T-cell (primary cell): ENCODE results near the gene COA8. TPM values are rescaled to one million over a fixed set of nuclear protein-coding genes. Genes with fewer than 3 reads are reported as not detected.
A peak's percentile ranks its signal among the peaks of the same experiment; 100 is the strongest.

Experiments
- ATAC-seq, 4 experiments: fragments of 200-7000 bp in 3 of 4; fragments of 150-1000 bp in 1 of 4; cut with Tn5 transposase; replicated peaks in 1 of 4; 1 replicate in 3 of 4; 2 replicates in 1 of 4; pipeline ENCODE4 v1.10.0; 2021; ENCODE audit warnings: moderate library complexity in 3 of 4, mild to moderate bottlenecking in 2 of 4, moderate number of reproducible peaks in 1 of 4
- CTCF ChIA-PET, 2 donors: fragments of 300-600 bp; sonication (Branson Sonifier 250); formaldehyde crosslinking; loops; one replicate each; lab custom pipeline; 2022; ENCODE audit warnings: antibody characterized with exemption in 2 of 2; lab: Charles Lee
- POLR2A ChIA-PET, 2 donors: fragments of 300-600 bp; sonication (Branson Sonifier 250); formaldehyde crosslinking; loops; one replicate each; lab custom pipeline; 2022; ENCODE audit warnings: antibody characterized with exemption in 2 of 2; lab: Charles Lee
- DNase-seq, 35 experiments: peaks; one replicate each; pipeline versions ENCODE4 v3.0.0 to v3.0.0-alpha.2; 2013 to 2023
- H3K27ac ChIP-seq: one replicate; pipeline ENCODE4 v1.5.1; 2013; ENCODE audit warnings: low read length
- H3K27me3 ChIP-seq, 2 experiments: replicated peaks in 1 of 2; 1 replicate in 1 of 2; 2 replicates in 1 of 2; pipeline versions ENCODE4 v1.6.1 to v1.7.0; 2013; ENCODE audit warnings: low read length in 1 of 2, mixed read lengths in 1 of 2; ENCODE audit not compliant: control insufficient read depth in 2 of 2, insufficient read depth in 2 of 2; ENCODE audit errors: extremely low read depth in 1 of 2
- H3K36me3 ChIP-seq, 2 donors: 1 replicate in 1 of 2; 2 replicates in 1 of 2; pipeline versions ENCODE4 v1.6.1 to v1.7.0; 2013; ENCODE audit warnings: low read length in 1 of 2; ENCODE audit not compliant: control insufficient read depth in 2 of 2, insufficient read depth in 1 of 2; ENCODE audit errors: extremely low read depth in 1 of 2
- H3K4me1 ChIP-seq, 2 experiments: 1 replicate in 1 of 2; 2 replicates in 1 of 2; pipeline versions ENCODE4 v1.6.1 to v1.7.0; 2013; ENCODE audit warnings: low read length in 2 of 2, mixed read lengths in 1 of 2; ENCODE audit not compliant: insufficient read depth in 2 of 2, control insufficient read depth in 1 of 2; ENCODE audit errors: extremely low read depth in 1 of 2
- H3K4me3 ChIP-seq, 2 donors: 1 replicate in 1 of 2; 2 replicates in 1 of 2; pipeline versions ENCODE4 v1.5.1 to v1.7.0; 2013; ENCODE audit warnings: mild to moderate bottlenecking in 2 of 2, low read length in 1 of 2, moderate library complexity in 1 of 2; ENCODE audit not compliant: control insufficient read depth in 1 of 2; ENCODE audit errors: extremely low read depth in 1 of 2
- H3K9me3 ChIP-seq: 2 replicates; pipeline ENCODE4 v1.7.0; 2013
- H3K27ac Mint-ChIP-seq, 2 donors: one replicate each; pipeline ENCODE4 v1.8.0; 2020 to 2021; ENCODE audit warnings: mild to moderate bottlenecking in 2 of 2, mixed read lengths in 2 of 2
- H3K27me3 Mint-ChIP-seq, 2 donors: one replicate each; pipeline ENCODE4 v1.8.0; 2021 to 2022; ENCODE audit warnings: mixed read lengths in 2 of 2
- H3K36me3 Mint-ChIP-seq: one replicate; pipeline ENCODE4 v1.8.0; 2021; ENCODE audit warnings: mixed read lengths
- H3K4me1 Mint-ChIP-seq, 3 donors: one replicate each; pipeline ENCODE4 v1.8.0; 2020 to 2022; ENCODE audit warnings: mixed read lengths in 3 of 3, mild to moderate bottlenecking in 1 of 3
- H3K4me3 Mint-ChIP-seq, 3 donors: one replicate each; pipeline ENCODE4 v1.8.0; 2020 to 2022; ENCODE audit warnings: mild to moderate bottlenecking in 3 of 3, mixed read lengths in 3 of 3, moderate library complexity in 3 of 3
- H3K9me3 Mint-ChIP-seq, 3 donors: one replicate each; pipeline ENCODE4 v1.8.0; 2020 to 2022; ENCODE audit warnings: mixed read lengths in 3 of 3
- WGBS: methylation state at CpG from one replicate; pipeline ENCODE4 v1.1.5; 2013; ENCODE audit warnings: missing lambda C conversion rate; ENCODE audit not compliant: insufficient coverage; 5-methylcytosine and 5-hydroxymethylcytosine counted together
- total RNA-seq, 35 experiments: library from RNA in 6 of 35; stranded (reverse) in 6 of 35; fragments of 120-200 nt in 1 of 35; gene quantifications; one replicate each; pipeline versions ENCODE4 v1.2.1 to v1.2.4 and lab custom pipeline; 2013 to 2026

Gene COA8
- total RNA-seq, 5 donors from 2014 or later (not counting 1 experiment from before 2014, with no cell fraction given) = 17.7 to 27.5 (median 22.3) TPM

GRCh38 chr14:103623883-103624482 lies 61.2 kb downstream of the COA8 start:
- Mint-ChIP-seq H3K36me3 (no peaks in the 10 kb centered on the region), H3K4me3 (peak overlapping the region in 1 of 3 donors; percentile 71), H3K9me3 (no peaks in the 10 kb centered on the region), H3K27me3 (no peaks in the 10 kb centered on the region), H3K27ac (no peak overlapping the region), H3K4me1 (peaks cover 22 to 35% (median 25%) of the 10 kb centered on the region in 3 donors)
- Histone ChIP-seq H3K9me3 (no peaks in the 10 kb centered on the region), H3K36me3 (no peaks in the 10 kb centered on the region), H3K4me3 (no peak overlapping the region), H3K27me3 (peaks cover 0 to 5% of the 10 kb centered on the region in 2 experiments), H3K4me1 (peaks cover 16 to 35% of the 10 kb centered on the region in 2 experiments), H3K27ac (no peak overlapping the region)
- no peak for DNase-seq
- no peak for ATAC-seq
- ChIA-PET CTCF (interaction anchor here in 1 of 2 donors (0.6 kb wide), 1 partner anchor 286 kb away, joined by 3 read pairs; no protein-coding TSS in a partner anchor), POLR2A (interaction anchor here in 1 of 2 donors (0.6 kb wide), 1 partner anchor 1423 kb away, joined by 4 read pairs; no protein-coding TSS in a partner anchor)
- 80% methylated on average over 16 of the region's 16 CpGs for WGBS

GRCh38 chr14:103624860-103625259 lies 62.1 kb downstream of the COA8 start:
- whole genome bisulfite sequencing = 29% methylated on average over 8 of the region's 10 CpGs
- H3K27me3 Mint-ChIP-seq = no peaks in the 10 kb centered on the region
- peaks cover 22 to 36% (median 25%) of the 10 kb centered on the region in 3 donors for H3K4me1 Mint-ChIP-seq
- ATAC-seq = peak in 1 of 4 experiments; percentile 18
- DNase-seq = peak in 3 of 35 experiments; percentile 7 to 13 (median 13)
- Histone ChIP-seq H3K4me3 (no peak overlapping the region), H3K4me1 (peaks cover 16 to 35% of the 10 kb centered on the region in 2 experiments), H3K9me3 (no peaks in the 10 kb centered on the region), H3K27ac (peak overlapping the region; percentile 6), H3K27me3 (peaks cover 0 to 3% of the 10 kb centered on the region in 2 experiments), H3K36me3 (no peaks in the 10 kb centered on the region)
- H3K4me3 Mint-ChIP-seq = peak overlapping the region; percentile 40 to 71 (median 44)
- no peaks in the 10 kb centered on the region for H3K36me3 Mint-ChIP-seq
- ChIA-PET CTCF (interaction anchor here in 1 of 2 donors (0.6 kb wide), 1 partner anchor 285 kb away, joined by 3 read pairs; no protein-coding TSS in a partner anchor), POLR2A (no interaction called here)
- H3K27ac Mint-ChIP-seq = peak overlapping the region in 1 of 2 donors; percentile 75
- H3K9me3 Mint-ChIP-seq = no peaks in the 10 kb centered on the region

- ChIA-PET CTCF (interaction anchor here in 1 of 2 donors (0.7 kb wide), 1 partner anchor 1208 kb away, joined by 3 read pairs; no protein-coding TSS in a partner anchor), POLR2A (interaction anchor here in 1 of 2 donors (0.6 kb wide), 1 partner anchor 1440 kb away, joined by 4 read pairs; no protein-coding TSS in a partner anchor)
- 50% methylated on average over 2 of the region's 11 CpGs for WGBS
- no peaks in the 10 kb centered on the region for H3K9me3 Mint-ChIP-seq
- H3K27me3 ChIP-seq = peaks cover 0 to 2% of the 10 kb centered on the region in 2 experiments
- DNase-seq (peak in 29 of 35 experiments; percentile 14 to 62 (median 34)), ATAC-seq (peak; percentile 13 to 67 (median 30))
- H3K4me3 ChIP-seq = no peak overlapping the region
- H3K27ac Mint-ChIP-seq = peak overlapping the region; percentile 75 to 88
- H3K4me1 Mint-ChIP-seq = peaks cover 22 to 41% (median 29%) of the 10 kb centered on the region in 3 donors
- H3K4me3 Mint-ChIP-seq = peak overlapping the region; percentile 40 to 71 (median 44)
- no peaks in the 10 kb centered on the region for H3K36me3 Mint-ChIP-seq
- no peaks in the 10 kb centered on the region for H3K27me3 Mint-ChIP-seq
- peak overlapping the region; percentile 6 for H3K27ac ChIP-seq
- no peaks in the 10 kb centered on the region for H3K9me3 ChIP-seq
- H3K36me3 ChIP-seq = no peaks in the 10 kb centered on the region
- peaks cover 20 to 40% of the 10 kb centered on the region in 2 experiments for H3K4me1 ChIP-seq
These were observed 62.8 kb downstream of the COA8 start for GRCh38 chr14:103625356-103626095.

GRCh38 chr14:103626146-103626850 lies 63.5 kb downstream of the COA8 start:
- Histone ChIP-seq H3K27me3 (no peaks in the 10 kb centered on the region), H3K4me1 (peaks cover 21 to 48% of the 10 kb centered on the region in 2 experiments), H3K4me3 (no peak overlapping the region), H3K27ac (no peak overlapping the region), H3K9me3 (no peaks in the 10 kb centered on the region), H3K36me3 (no peaks in the 10 kb centered on the region)
- Mint-ChIP-seq H3K27me3 (no peaks in the 10 kb centered on the region), H3K4me1 (peaks cover 22 to 48% (median 34%) of the 10 kb centered on the region in 3 donors), H3K36me3 (no peaks in the 10 kb centered on the region), H3K4me3 (peak overlapping the region; percentile 17 to 71 (median 52)), H3K9me3 (no peaks in the 10 kb centered on the region), H3K27ac (peak overlapping the region in 1 of 2 donors; percentile 16)
- CTCF ChIA-PET = interaction anchor here in 1 of 2 donors (0.7 kb wide), 1 partner anchor 1209 kb away, joined by 3 read pairs; no protein-coding TSS in a partner anchor
- DNase-seq = peak in 1 of 35 experiments; percentile 12
- 71% methylated on average over 3 of the region's 5 CpGs for WGBS
- POLR2A ChIA-PET = interaction anchor here (0.6 kb wide), 2 partner anchors 23 to 1439 kb away, joined by 4 to 5 read pairs; no protein-coding TSS in a partner anchor
- ATAC-seq = no peak

- Mint-ChIP-seq H3K4me1 (peaks cover 22 to 54% (median 41%) of the 10 kb centered on the region in 3 donors), H3K27me3 (no peaks in the 10 kb centered on the region), H3K9me3 (no peaks in the 10 kb centered on the region), H3K36me3 (no peaks in the 10 kb centered on the region), H3K27ac (peak overlapping the region; percentile 34 to 49), H3K4me3 (peak overlapping the region; percentile 77 to 85 (median 79))
- Histone ChIP-seq H3K36me3 (peaks cover 0 to 1% of the 10 kb centered on the region in 2 donors), H3K27ac (no peak overlapping the region), H3K9me3 (no peaks in the 10 kb centered on the region), H3K4me3 (no peak overlapping the region), H3K27me3 (no peaks in the 10 kb centered on the region), H3K4me1 (peaks cover 21 to 56% of the 10 kb centered on the region in 2 experiments)
- WGBS = 94% methylated on average over 8 of the region's 16 CpGs
- ChIA-PET POLR2A (no interaction called here), CTCF (no interaction called here)
- DNase-seq = no peak
- ATAC-seq = no peak
These were observed 64.6 kb downstream of the COA8 start for GRCh38 chr14:103627073-103628025.
